ENCODE results near the gene FAM168B.

DNA sequence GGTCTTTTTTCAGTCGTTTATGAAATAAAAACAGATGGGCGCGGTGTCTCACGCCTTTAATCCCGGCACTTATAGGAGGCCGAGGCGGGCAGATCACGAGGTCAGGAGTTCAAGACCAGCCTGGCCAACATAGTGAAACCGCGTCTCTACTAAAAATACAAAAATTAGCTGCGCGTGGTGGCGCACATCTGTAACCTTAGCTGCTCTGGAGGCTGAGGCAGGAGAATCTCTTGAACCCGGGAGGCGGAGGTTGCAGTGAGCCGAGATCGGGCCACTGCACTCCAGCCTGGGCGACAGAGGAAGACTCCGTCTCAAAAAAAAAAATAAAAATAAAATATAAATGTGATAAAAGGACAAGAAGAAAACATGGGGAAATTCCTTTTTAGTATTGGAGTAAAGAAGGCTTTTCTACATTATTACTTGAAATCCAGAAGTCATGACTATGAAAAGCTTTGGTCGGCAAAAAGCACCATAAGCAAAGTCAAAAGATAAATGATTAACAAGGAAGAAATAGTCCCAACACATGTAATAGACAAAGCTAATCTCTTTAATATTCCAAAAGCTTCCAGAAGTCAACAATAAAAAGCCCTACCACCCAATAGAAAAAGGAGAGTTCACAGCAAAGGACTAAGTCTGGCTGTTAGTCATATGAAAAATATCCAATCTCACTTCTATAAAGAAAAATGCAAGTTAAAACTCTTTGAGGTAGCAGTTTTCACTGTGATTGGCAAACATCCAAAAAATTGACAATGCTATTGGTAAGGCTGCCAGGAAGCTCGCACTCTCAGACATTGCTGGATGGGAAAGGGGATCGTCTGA is 1.4 kb upstream of the FAM168B start:
- TF ChIP-seq GATA2 (IDR thresholded peaks at IDR 0.05; ENCODE audit: low read depth, low read length) (no peak), GATA3 (IDR thresholded peaks at IDR 0.05; ENCODE audit: low read depth, low read length) (no peak)
